Colonic mucosa (tissue), 4 donors: Measurements from ENCODE around the gene ZBTB9. TPM values are rescaled to one million over a fixed set of nuclear protein-coding genes. Genes with fewer than 3 reads are reported as not detected.

Experiments used
- DNase-seq: peaks from one replicate; pipeline ENCODE4 v3.0.0-alpha.2; 2020
- H3K27ac ChIP-seq: fragments of 200-600 bp; one replicate; pipeline ENCODE4 v1.8.0; 2021
- H3K27me3 ChIP-seq: fragments of 200-600 bp; one replicate; pipeline ENCODE4 v1.8.0; 2021
- H3K36me3 ChIP-seq: fragments of 200-600 bp; one replicate; pipeline ENCODE4 v1.8.0; 2021
- H3K4me1 ChIP-seq: fragments of 200-600 bp; one replicate; pipeline ENCODE4 v1.8.0; 2021; ENCODE audit warnings: mild to moderate bottlenecking
- H3K4me3 ChIP-seq: fragments of 200-600 bp; one replicate; pipeline ENCODE4 v1.8.0; 2021
- H3K9ac ChIP-seq, 2 donors: one replicate each; pipeline ENCODE4 v1.7.0; 2013; ENCODE audit warnings: control low read depth in 2 of 2, low read depth in 2 of 2, low read length in 2 of 2
- H3K9me3 ChIP-seq: fragments of 200-600 bp; one replicate; pipeline ENCODE4 v1.8.0; 2021
- CTCF ChIP-seq: fragments of 200-600 bp; IDR thresholded peaks from one replicate; pipeline ENCODE4 v1.8.0; 2022; ENCODE audit warnings: antibody characterized with exemption, mild to moderate bottlenecking
- intact Hi-C: fragments of 100-400 bp; cut with DNase I; formaldehyde crosslinking; loops from one replicate; pipeline ENCODE4 v1.14.1; 2022
- total RNA-seq, 2 donors: library from RNA; stranded (reverse); fragmentation: NEBNext Ultra II Directional in 1 of 2; extraction: Animal tissue kit (Norgen Biotek cat#: 25700) in 1 of 2; gene quantifications; one replicate each; pipeline ENCODE4 v1.2.1, GENCODE V29; 2021
- donor health status: healthy.
- donor health status: DM: no; HTN: no; CAD: no.
- donor health status: DM: no; HTN: no; CAD: no.

ZBTB9 gene
- total RNA-seq, 2 donors from 2014 or later = 4.8 to 8.1 TPM

GRCh38 chr6:33440649-33441309 lies 13.6 kb upstream of the ZBTB9 start:
- Histone ChIP-seq H3K4me3 (no peak overlapping the region), H3K9me3 (no peaks in the 10 kb centered on the region), H3K27me3 (no peaks in the 10 kb centered on the region), H3K36me3 (no peaks in the 10 kb centered on the region), H3K4me1 (no peaks in the 10 kb centered on the region), H3K27ac (no peak overlapping the region), H3K9ac (no peak overlapping the region)
- DNase-seq = no peak
- TF ChIP-seq CTCF = no peak
- intact Hi-C loops = loop anchor here (10.0 kb wide), 1 partner anchor 124 kb away; no protein-coding TSS in a partner anchor

GRCh38 chr6:33441457-33441856 lies 12.9 kb upstream of the ZBTB9 start:
- Histone ChIP-seq H3K9me3 (no peaks in the 10 kb centered on the region), H3K4me3 (no peak overlapping the region), H3K9ac (no peak overlapping the region), H3K4me1 (no peaks in the 10 kb centered on the region), H3K27me3 (no peaks in the 10 kb centered on the region), H3K36me3 (no peaks in the 10 kb centered on the region), H3K27ac (no peak overlapping the region)
- no peak for DNase-seq
- intact Hi-C loops = loop anchor here (10.0 kb wide), 1 partner anchor 123 kb away; no protein-coding TSS in a partner anchor
- no peak for TF ChIP-seq CTCF

- TF ChIP-seq CTCF = no peak
- intact Hi-C loops = loop anchor here (10.0 kb wide), 1 partner anchor 123 kb away; no protein-coding TSS in a partner anchor
Measured at GRCh38 chr6:33442283-33442682, 12.1 kb upstream of the ZBTB9 start.

GRCh38 chr6:33443025-33443424 lies 11.4 kb upstream of the ZBTB9 start:
- H3K4me3 ChIP-seq = no peak overlapping the region
- H3K9me3 ChIP-seq = no peaks in the 10 kb centered on the region
- intact Hi-C loops = loop anchor here (10.0 kb wide), 1 partner anchor 122 kb away; no protein-coding TSS in a partner anchor
- H3K9ac ChIP-seq = no peak overlapping the region
- DNase-seq = no peak
- no peak overlapping the region for H3K27ac ChIP-seq
- TF ChIP-seq CTCF = no peak
- no peaks in the 10 kb centered on the region for H3K4me1 ChIP-seq
- H3K36me3 ChIP-seq = no peaks in the 10 kb centered on the region
- no peaks in the 10 kb centered on the region for H3K27me3 ChIP-seq

More at GRCh38 chr6:33442283-33442682, 12.1 kb upstream of the ZBTB9 start:
- H3K4me3 ChIP-seq = no peak overlapping the region
- H3K27ac ChIP-seq = no peak overlapping the region
- DNase-seq = no peak
- no peaks in the 10 kb centered on the region for H3K27me3 ChIP-seq
- H3K9ac ChIP-seq = no peak overlapping the region
- H3K36me3 ChIP-seq = no peaks in the 10 kb centered on the region
- H3K4me1 ChIP-seq = no peaks in the 10 kb centered on the region
- H3K9me3 ChIP-seq = no peaks in the 10 kb centered on the region

GRCh38 chr6:33443619-33444504 lies 10.5 kb upstream of the ZBTB9 start:
- no peak for DNase-seq

More at GRCh38 chr6:33443619-33444504, 10.5 kb upstream of the ZBTB9 start:
- Histone ChIP-seq H3K4me3 (no peak overlapping the region), H3K9ac (no peak overlapping the region), H3K9me3 (no peaks in the 10 kb centered on the region), H3K27ac (no peak overlapping the region), H3K36me3 (no peaks in the 10 kb centered on the region), H3K27me3 (no peaks in the 10 kb centered on the region), H3K4me1 (no peaks in the 10 kb centered on the region)
- no peak for TF ChIP-seq CTCF
- intact Hi-C loops = loop anchor here (10.0 kb wide), 1 partner anchor 121 kb away; no protein-coding TSS in a partner anchor
